Fibroblast of mammary gland (primary cell): ENCODE measurements around the gene RCL1.
A peak's percentile ranks its signal among the peaks of the same experiment; 100 is the strongest.
"Not testable (repeated sequence)": the region's sequence is repeated elsewhere in the genome, so short reads cannot be mapped to it uniquely, and the experiment has no call there.

Experiments used
- DNase-seq: peaks from one replicate; pipeline ENCODE4 v3.0.0-alpha.2; 2010; ENCODE audit warnings: low read depth
- H3K4me3 ChIP-seq: 2 replicates; pipeline ENCODE4 v1.5.1; 2011; ENCODE audit warnings: low read depth, mild to moderate bottlenecking, low read length, moderate library complexity; ENCODE audit not compliant: control insufficient read depth
- CTCF ChIP-seq: conservative IDR thresholded peaks from 2 replicates; pipeline ENCODE4 v1.5.1; 2011; ENCODE audit warnings: low read depth, low read length, inconsistent platforms; ENCODE audit not compliant: control insufficient read depth, insufficient read depth

The RCL1 gene

GRCh38 chr9:4794691-4795090, 1.9 kb downstream of the RCL1 start:
- no peak for DNase-seq
- no peak for TF ChIP-seq CTCF
- H3K4me3 ChIP-seq = no peak overlapping the region

GRCh38 chr9:4795108-4795507, 2.4 kb downstream of the RCL1 start:
- DNase-seq, H3K4me3 ChIP-seq: not testable (repeated sequence)

GRCh38 chr9:4796530-4796929, 3.8 kb downstream of the RCL1 start:
- DNase-seq = no peak
- no peak overlapping the region for H3K4me3 ChIP-seq
- no peak for TF ChIP-seq CTCF

- TF ChIP-seq CTCF = peak; percentile 89
- no peak overlapping the region for H3K4me3 ChIP-seq
- DNase-seq = peak; percentile 55
These were observed 4.5 kb downstream of the RCL1 start for GRCh38 chr9:4796988-4797853.

GRCh38 chr9:4797854-4798150, 5.1 kb downstream of the RCL1 start:
- TF ChIP-seq CTCF = no peak
- no peak for DNase-seq

GRCh38 chr9:4798281-4799032, 5.7 kb downstream of the RCL1 start:
- no peak overlapping the region for H3K4me3 ChIP-seq
- TF ChIP-seq CTCF = no peak
- peak; percentile 14 for DNase-seq

More at GRCh38 chr9:4797854-4798150, 5.1 kb downstream of the RCL1 start:
- H3K4me3 ChIP-seq = no peak overlapping the region

GRCh38 chr9:4799033-4799430, 6.3 kb downstream of the RCL1 start:
- no peak overlapping the region for H3K4me3 ChIP-seq
- no peak for TF ChIP-seq CTCF
- no peak for DNase-seq
